Measurements from ENCODE around the gene DNASE1L3. TPM values are rescaled to one million over a fixed set of nuclear protein-coding genes. Genes with fewer than 3 reads are reported as not detected.
"Not testable (repeated sequence)": the region's sequence is repeated elsewhere in the genome, so short reads cannot be mapped to it uniquely, and the experiment has no call there.

Gene DNASE1L3
- total RNA-seq, 2 donors from 2014 or later, result 0.65 TPM; not detected in 1

DNA sequence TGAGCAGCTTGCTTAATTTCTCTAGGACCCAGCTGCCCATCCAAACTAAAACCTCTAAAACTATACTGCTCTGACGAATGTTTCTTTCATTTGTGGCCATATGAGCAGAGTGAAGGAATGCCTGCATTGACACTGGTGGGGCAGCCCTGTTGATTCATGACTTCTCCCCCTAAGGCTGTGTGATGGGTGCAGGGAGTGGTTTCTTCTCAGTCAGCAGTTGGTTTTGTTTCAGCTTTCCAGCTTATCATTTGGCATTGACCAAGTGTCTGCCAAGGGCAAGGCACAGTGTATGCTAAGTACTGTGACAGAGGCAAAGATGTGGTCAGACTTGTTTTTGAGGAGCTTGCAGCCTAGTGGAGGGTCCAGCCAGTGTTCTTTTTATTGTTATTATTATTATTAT lies 31.6 kb upstream of the DNASE1L3 start:
- no peaks in the 10 kb centered on the region for H3K36me3 Mint-ChIP-seq (ENCODE audit: low read depth)
- H3K4me1 Mint-ChIP-seq, result peaks cover 11% of the 10 kb centered on the region
- no peaks in the 10 kb centered on the region for H3K9me3 ChIP-seq (ENCODE audit: control insufficient read depth, low read length, poor library complexity, severe bottlenecking)
- ATAC-seq (no peak), DNase-seq (no peak)
- no peaks in the 10 kb centered on the region for H3K27me3 Mint-ChIP-seq
- H3K4me3 Mint-ChIP-seq, result no peak overlapping the region
- no peak overlapping the region for H3K27ac Mint-ChIP-seq

DNA sequence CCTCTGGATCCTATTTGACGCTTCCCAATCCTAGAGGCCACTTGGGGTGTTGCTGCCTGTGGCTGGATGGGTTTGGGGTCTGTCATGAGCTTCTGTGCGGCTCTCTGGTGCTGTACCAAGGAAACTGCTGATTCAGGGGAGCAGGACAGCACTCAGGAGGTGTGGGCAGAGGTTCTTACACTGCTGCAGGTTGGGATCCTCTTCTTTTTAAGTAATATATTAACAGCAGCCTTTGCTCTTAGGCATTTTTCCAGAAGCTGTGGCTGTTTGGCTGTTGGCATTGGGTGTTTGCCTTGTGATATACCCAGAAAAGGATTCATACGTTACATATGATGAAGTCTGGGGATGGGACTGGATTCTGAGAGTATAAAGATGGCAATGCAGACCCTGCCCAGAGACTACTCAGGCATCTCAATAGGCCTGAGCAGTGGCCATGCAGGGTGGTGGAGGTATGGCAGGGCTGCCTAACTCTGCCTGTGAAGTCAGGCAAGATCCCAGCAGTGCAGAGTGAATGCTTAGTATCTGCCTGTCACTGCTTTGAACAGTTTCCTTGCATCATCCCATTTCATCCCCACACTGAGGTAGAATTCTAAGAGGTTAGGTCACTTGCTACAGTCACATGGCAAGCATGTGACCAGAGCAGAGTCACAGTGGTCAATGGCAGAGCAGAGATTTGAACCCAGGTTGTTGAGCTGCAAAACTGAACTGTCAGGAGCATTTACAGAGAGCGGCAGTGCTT lies 30.7 kb upstream of the DNASE1L3 start:
- H3K36me3 Mint-ChIP-seq (ENCODE audit: low read depth), result no peaks in the 10 kb centered on the region
- H3K9me3 ChIP-seq (ENCODE audit: control insufficient read depth, low read length, poor library complexity, severe bottlenecking), result no peaks in the 10 kb centered on the region
- H3K4me3 Mint-ChIP-seq, result no peak overlapping the region
- no peak for DNase-seq
- no peak for ATAC-seq
- peaks cover 1% of the 10 kb centered on the region for H3K27me3 Mint-ChIP-seq
- H3K27ac Mint-ChIP-seq, result no peak overlapping the region
- H3K4me1 Mint-ChIP-seq, result peaks cover 12% of the 10 kb centered on the region

DNA sequence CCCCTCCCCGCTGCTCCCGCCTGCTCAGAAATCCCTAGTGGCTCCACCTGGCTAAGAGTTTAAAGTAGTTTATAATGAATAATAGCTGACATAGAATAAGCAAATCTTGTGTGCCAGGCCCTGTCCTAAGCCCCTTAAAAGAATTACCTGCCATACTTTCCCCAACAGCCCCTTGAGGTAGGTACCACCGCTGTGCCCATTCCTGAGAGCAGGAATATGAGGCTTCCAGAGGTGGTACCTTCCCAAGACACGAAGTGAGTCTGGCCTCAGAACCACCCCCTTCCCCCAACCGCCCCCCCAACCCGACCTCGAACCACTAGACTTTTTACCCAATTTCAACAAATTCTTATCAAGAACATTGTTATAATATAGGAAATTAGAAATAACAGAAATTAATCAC lies 28.1 kb upstream of the DNASE1L3 start:
- peak overlapping the region; percentile 86 for H3K27ac Mint-ChIP-seq
- no peak for DNase-seq
- H3K9me3 ChIP-seq (ENCODE audit: control insufficient read depth, low read length, poor library complexity, severe bottlenecking), result no peaks in the 10 kb centered on the region
- peak overlapping the region; percentile 97 for H3K4me3 Mint-ChIP-seq
- ATAC-seq, result no peak
- peaks cover 13% of the 10 kb centered on the region for H3K27me3 Mint-ChIP-seq
- H3K36me3 Mint-ChIP-seq (ENCODE audit: low read depth), result no peaks in the 10 kb centered on the region
- H3K4me1 Mint-ChIP-seq, result peaks cover 18% of the 10 kb centered on the region

DNA sequence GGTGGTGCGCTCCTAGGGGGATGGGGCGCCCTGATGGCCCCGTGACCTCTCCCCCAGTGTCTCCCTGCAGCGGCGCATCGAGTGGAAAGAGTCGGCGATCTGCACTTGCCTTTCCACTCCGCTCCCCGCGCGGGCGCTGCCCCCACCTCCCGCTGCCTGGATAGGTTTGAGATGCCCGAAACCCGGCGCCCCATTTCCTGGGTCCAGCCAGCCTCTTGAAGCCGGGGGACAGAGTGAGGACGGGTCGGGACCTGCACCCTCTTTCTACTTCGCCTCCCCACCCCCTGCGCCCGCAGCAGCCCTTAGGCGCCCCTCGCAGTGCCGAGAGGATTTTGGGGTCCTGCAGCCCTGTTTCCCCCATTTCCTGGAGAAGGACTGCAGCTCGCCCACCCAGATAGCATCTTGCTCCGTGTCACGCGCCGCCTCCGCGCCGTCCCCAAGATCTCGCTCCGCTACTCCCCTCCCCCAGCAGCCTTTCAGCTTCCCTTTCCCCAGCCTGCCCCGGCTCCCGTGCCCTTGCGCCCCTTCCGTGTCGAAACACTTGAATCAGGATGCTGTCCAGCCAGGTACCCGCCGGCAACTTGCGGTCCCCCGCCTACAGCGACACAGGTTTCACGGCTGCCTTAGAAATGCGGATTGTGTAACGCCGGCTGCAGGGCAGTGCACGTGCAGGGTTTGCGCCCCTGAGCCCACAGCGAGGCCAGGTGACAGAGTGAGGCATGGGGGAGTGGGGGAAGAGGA lies 27.3 kb upstream of the DNASE1L3 start:
- Mint-ChIP-seq H3K4me1 (peaks cover 18% of the 10 kb centered on the region), H3K36me3 (ENCODE audit: low read depth) (no peaks in the 10 kb centered on the region), H3K27me3 (peaks cover 18% of the 10 kb centered on the region), H3K27ac (peak overlapping the region; percentile 86), H3K4me3 (peak overlapping the region; percentile 97)
- ATAC-seq (peak; percentile 61), DNase-seq (peak in 1 of 3 donors; percentile 13)
- no peaks in the 10 kb centered on the region for H3K9me3 ChIP-seq (ENCODE audit: control insufficient read depth, low read length, poor library complexity, severe bottlenecking)

DNA sequence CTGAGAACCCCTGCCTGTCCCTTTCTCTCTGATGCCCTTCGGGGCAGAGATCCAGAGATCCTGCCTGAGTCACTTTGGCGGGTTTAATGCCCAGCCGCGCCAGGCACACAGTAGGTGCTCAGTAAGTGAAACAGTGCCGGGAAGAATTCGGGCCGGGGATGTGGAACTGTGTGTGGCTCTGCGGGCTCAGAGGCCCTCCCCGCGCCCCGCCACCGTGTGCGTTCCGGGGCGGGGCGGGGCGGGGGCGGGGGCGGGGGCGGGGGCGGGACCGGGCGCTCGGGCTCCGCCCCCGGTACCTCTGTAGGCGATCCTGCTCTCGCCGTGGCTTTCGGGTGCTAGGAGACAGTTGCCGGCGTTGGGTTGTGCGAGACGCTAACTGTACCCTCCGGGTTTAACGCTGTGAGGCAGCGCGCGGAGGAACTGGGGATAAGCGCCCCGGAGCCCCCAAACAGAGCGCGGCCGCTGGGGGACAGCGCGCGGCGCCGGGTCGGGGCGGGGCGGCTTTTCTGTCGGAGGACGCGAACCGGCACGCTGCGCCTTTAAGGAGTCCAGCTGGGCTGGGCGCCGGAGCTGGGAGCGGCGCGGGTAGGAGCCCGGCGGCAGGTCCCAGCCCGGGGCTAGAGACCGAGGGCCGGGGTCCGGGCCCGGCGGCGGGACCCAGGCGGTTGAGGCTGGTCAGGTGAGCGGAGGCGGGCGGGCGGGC lies 26.6 kb upstream of the DNASE1L3 start, which contains the start of gene ABHD6:
ABHD6 (plus strand) TSS at position 555 of the 703 bp plus-strand sequence. CDS start 18,795 bp downstream, outside the sequence.
- peak; percentile 88 for ATAC-seq
- Mint-ChIP-seq H3K36me3 (ENCODE audit: low read depth) (no peaks in the 10 kb centered on the region), H3K27ac (peak within 1 kb of the TSS; percentile 86), H3K4me1 (peaks cover 18% of the 10 kb centered on the region), H3K4me3 (peak within 1 kb of the TSS; percentile 97), H3K27me3 (peaks cover 18% of the 10 kb centered on the region)
- H3K9me3 ChIP-seq (ENCODE audit: control insufficient read depth, low read length, poor library complexity, severe bottlenecking), result no peaks in the 10 kb centered on the region
- DNase-seq, result peak; percentile 76 to 79 (median 78)

DNA sequence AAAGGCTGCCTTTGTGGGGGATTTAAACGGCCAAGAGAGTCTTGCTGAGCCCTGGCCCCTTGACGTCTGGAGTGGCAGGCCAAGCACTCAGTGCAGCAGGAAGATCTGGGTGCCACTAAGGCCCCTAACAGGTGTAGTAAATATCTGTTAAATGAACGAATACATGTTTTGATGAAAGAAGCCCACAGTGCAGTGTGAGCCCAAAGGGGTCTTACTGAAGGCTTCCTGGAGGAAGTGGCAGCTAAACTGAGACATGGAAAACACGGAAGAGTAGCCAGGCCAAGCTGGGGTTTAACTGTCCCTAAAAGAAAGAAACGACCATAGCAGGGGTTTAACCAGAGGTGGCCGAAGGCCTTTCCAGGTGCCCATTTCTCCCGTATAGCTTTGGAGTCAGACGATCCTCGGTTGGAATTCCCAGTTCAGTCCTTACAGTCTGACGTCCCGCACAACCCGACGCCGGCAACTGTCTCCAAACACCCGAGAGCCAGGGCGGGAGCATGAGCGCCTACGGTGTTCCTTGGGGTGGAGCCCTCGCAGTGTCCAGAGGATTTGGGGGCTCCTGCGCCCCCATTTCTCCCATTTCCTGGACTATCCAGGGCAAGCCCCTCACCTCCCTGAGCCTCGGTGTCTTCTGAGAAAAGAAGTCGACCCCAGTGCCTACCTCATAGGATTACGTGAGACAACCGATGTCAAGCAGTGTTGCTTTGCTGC lies 25.9 kb upstream of the DNASE1L3 start:
- no peak for ATAC-seq

DNA sequence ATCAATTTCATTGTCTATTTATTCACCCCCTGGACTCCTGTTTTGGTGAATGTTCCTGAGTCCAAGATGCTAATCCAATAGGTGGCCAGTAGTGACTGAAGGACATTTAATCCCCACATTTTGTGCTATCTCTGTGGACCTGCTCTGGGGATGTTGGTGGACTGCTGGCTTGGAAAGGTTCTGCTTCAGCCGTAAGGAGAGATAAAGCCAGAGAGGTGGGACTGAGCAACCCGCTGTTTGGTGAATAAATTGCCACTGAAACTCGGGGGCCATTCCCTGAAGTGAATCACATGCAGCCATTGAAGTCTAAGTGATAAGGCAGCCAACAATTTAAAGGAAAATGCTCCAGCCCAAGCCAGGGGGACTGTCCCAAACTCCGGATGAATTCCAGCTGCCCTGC lies 25.2 kb upstream of the DNASE1L3 start:
- H3K36me3 Mint-ChIP-seq (ENCODE audit: low read depth), result no peaks in the 10 kb centered on the region
- H3K4me3 Mint-ChIP-seq, result peak overlapping the region; percentile 97
- no peak for ATAC-seq

More for the DNA sequence above, 25.9 kb upstream of the DNASE1L3 start:
- Mint-ChIP-seq H3K4me3 (peak overlapping the region; percentile 97), H3K36me3 (ENCODE audit: low read depth) (no peaks in the 10 kb centered on the region), H3K27ac (peak overlapping the region; percentile 47), H3K4me1 (peaks cover 15% of the 10 kb centered on the region), H3K27me3 (peaks cover 25% of the 10 kb centered on the region)
- DNase-seq, result no peak
- H3K9me3 ChIP-seq (ENCODE audit: control insufficient read depth, low read length, poor library complexity, severe bottlenecking), result no peaks in the 10 kb centered on the region

DNA sequence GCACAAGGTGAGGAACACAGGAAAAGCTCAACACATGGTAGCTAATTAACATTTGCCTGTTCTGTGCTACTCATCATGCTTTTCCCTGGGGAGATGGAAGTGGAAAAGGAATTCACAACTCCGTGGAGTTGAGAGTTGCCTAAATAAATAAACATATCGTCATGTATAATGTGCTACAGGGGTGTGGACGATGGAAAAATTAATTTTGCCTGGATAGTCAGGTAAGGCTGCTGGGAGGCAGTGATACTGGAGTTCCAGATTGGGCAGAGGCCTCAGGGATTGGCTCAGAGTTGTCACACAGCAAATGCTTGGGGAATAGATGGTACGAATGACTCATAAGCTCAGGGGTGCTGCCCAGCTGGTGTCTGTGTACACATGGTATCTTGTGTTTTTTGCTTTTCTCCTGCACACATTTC lies 23.8 kb upstream of the DNASE1L3 start:
- DNase-seq, result no peak
- Mint-ChIP-seq H3K4me3 (no peak overlapping the region), H3K27me3 (peaks cover 45% of the 10 kb centered on the region), H3K4me1 (peaks cover 15% of the 10 kb centered on the region), H3K27ac (no peak overlapping the region), H3K36me3 (ENCODE audit: low read depth) (no peaks in the 10 kb centered on the region)
- no peaks in the 10 kb centered on the region for H3K9me3 ChIP-seq (ENCODE audit: control insufficient read depth, low read length, poor library complexity, severe bottlenecking)
- no peak for ATAC-seq

More for the DNA sequence above, 25.2 kb upstream of the DNASE1L3 start:
- Mint-ChIP-seq H3K27me3 (peaks cover 32% of the 10 kb centered on the region), H3K4me1 (peaks cover 13% of the 10 kb centered on the region), H3K27ac (peak overlapping the region; percentile 47)
- H3K9me3 ChIP-seq (ENCODE audit: control insufficient read depth, low read length, poor library complexity, severe bottlenecking), result no peaks in the 10 kb centered on the region
- no peak for DNase-seq

DNA sequence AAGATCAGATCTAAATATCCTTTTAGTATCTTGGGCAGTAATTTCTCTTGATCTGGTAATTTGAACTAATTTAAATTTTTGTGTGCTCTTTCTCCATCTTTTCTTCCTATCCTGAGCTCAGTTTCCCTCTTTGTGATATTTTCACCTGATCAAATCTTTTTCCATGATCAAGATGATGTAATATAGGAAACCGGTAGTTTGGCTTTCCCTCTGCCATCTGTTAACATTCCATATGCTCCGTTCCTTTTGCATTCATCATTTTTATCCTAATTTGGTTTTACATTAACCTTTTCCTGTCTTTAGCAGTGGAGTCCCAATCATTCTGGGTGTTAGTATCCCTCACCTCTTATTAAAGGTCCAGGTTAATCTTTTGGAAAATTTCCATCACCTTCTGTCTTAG lies 20.9 kb upstream of the DNASE1L3 start:
- H3K4me3 Mint-ChIP-seq, result no peak overlapping the region
- no peak for ATAC-seq
- peaks cover 9% of the 10 kb centered on the region for H3K4me1 Mint-ChIP-seq
- peaks cover 56% of the 10 kb centered on the region for H3K27me3 Mint-ChIP-seq
- no peaks in the 10 kb centered on the region for H3K9me3 ChIP-seq (ENCODE audit: control insufficient read depth, low read length, poor library complexity, severe bottlenecking)
- H3K36me3 Mint-ChIP-seq (ENCODE audit: low read depth), result no peaks in the 10 kb centered on the region
- no peak for DNase-seq
- peak overlapping the region; percentile 19 for H3K27ac Mint-ChIP-seq

DNA sequence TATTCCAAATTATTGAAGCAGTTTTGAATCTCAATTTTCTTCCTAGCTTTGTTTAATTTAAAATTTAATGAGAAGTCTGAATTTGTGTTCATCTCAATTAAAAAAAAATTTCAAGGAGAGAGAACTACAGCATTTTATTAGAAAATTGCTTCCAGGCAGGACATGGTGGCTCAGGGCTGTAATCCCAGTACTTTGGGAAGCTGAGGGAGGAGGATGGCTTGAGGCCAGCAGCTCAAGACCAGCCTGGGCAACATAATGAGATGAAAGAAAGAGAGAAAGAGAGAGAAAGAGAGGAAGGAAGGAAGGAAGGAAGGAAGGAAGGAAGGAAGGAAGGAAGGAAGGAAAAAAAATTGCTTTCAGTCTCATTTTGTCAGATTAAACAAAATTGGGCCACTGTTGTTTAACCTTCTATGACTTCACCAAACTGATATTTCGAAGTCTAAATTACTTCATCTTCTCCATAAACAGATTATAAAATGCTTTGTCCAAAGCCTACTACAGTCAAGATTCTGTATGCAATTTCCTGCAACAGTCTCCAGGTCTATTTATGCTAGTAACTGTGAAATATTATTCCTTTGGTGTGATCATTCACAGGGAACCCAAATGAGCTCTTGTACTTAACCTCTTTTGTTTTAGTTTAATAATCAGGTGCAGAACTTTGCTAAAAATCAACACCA lies 20.2 kb upstream of the DNASE1L3 start:
- DNase-seq, result no peak
- Mint-ChIP-seq H3K4me1 (peaks cover 5% of the 10 kb centered on the region), H3K27me3 (peaks cover 51% of the 10 kb centered on the region), H3K27ac (no peak overlapping the region), H3K36me3 (ENCODE audit: low read depth) (no peaks in the 10 kb centered on the region), H3K4me3 (no peak overlapping the region)
- no peak for ATAC-seq
- H3K9me3 ChIP-seq (ENCODE audit: control insufficient read depth, low read length, poor library complexity, severe bottlenecking), result no peaks in the 10 kb centered on the region

DNA sequence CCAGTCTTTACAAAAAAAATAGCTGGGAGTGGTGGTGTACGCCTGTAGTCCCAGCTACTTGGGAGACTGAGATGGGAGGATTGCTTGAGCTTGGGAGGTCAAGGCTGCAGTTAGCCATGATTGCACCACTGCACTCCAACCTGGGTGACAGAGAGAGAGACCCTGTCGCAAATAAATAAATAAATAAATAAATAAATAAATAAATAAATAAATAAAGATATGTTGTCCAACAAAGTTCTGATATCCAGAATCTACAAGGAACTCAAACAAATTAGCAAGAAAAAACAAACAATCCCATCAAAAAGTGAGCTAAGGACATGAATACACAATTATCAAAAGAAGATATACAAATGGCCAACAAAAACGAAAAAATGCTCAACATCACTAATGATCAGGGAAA lies 17.2 kb upstream of the DNASE1L3 start:
- H3K4me1 Mint-ChIP-seq; H3K27ac Mint-ChIP-seq; H3K4me3 Mint-ChIP-seq; DNase-seq; H3K9me3 ChIP-seq (ENCODE audit: control insufficient read depth, low read length, poor library complexity, severe bottlenecking); H3K36me3 Mint-ChIP-seq (ENCODE audit: low read depth); ATAC-seq: not testable (repeated sequence)
- H3K27me3 Mint-ChIP-seq, result peaks cover 38% of the 10 kb centered on the region

DNA sequence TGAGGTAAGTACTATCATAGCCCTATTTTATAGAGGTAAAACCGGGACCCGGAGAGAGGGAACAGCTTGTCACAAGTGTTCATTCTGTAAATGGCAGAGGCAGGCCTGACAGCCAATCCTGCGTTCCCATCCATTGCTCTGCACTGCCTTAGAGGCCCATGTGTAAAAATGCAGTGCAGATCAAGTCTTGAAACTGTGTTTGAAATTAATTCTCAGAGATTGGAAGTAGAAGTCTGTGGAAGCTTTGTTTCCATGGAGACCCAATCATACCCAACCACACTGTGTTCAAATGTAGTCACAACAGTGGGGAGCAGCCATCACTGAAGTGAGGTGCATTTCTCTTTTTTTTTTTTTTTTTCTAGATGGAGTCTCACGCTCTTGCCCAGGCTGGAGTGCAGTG lies 13.1 kb upstream of the DNASE1L3 start:
- ATAC-seq (no peak), DNase-seq (no peak)
- H3K4me3 Mint-ChIP-seq, result no peak overlapping the region
- no peaks in the 10 kb centered on the region for H3K9me3 ChIP-seq (ENCODE audit: control insufficient read depth, low read length, poor library complexity, severe bottlenecking)
- H3K4me1 Mint-ChIP-seq, result no peaks in the 10 kb centered on the region
- H3K27me3 Mint-ChIP-seq, result peaks cover 12% of the 10 kb centered on the region
- H3K36me3 Mint-ChIP-seq (ENCODE audit: low read depth), result no peaks in the 10 kb centered on the region
- H3K27ac Mint-ChIP-seq, result no peak overlapping the region
